ENCODE measurements around the gene ZNF681. TPM values are rescaled to one million over a fixed set of nuclear protein-coding genes. Genes with fewer than 3 reads are reported as not detected.
"Not testable (repeated sequence)": the region's sequence is repeated elsewhere in the genome, so short reads cannot be mapped to it uniquely, and the experiment has no call there.

The ZNF681 gene
- polyA plus RNA-seq, 1 of the 3 experiments (the other 2 are of a cell fraction) = 0.38 TPM

GRCh38 chr19:23760326-23760725 is 1.6 kb upstream of the ZNF681 start:
- H3K27ac ChIP-seq (ENCODE audit: low read depth in 2 of 2, low read length in 1 of 2); H4K20me1 ChIP-seq (ENCODE audit: insufficient read depth); H3K9me2 ChIP-seq; H3K4me2 ChIP-seq; H3K9ac ChIP-seq; H3K36me3 ChIP-seq (replicated peaks in 1 of 2; ENCODE audit: control insufficient read depth in 1 of 2, insufficient read depth in 2 of 2, low read length in 1 of 2); H3K27me3 ChIP-seq (ENCODE audit: insufficient read depth); H3K4me1 ChIP-seq (ENCODE audit: control insufficient read depth in 1 of 2, insufficient read depth in 2 of 2, low read depth in 1 of 2, low read length in 1 of 2); CTCF ChIA-PET; H3K9me3 ChIP-seq; H2AFZ ChIP-seq (ENCODE audit: low read depth); DNase-seq; H3K4me3 ChIP-seq (ENCODE audit: low read depth in 2 of 2, low read length in 1 of 2): not testable (repeated sequence)
- Histone ChIP-seq H3K79me2 (ENCODE audit: insufficient read depth) (peaks cover 39% of the 10 kb centered on the region), H3F3A (replicated peaks; ENCODE audit: insufficient read depth) (peaks cover 14% of the 10 kb centered on the region)
- WGBS (ENCODE audit: low lambda C conversion rate) = 74% methylated on average over 2 of the region's 2 CpGs
- POLR2A ChIA-PET = interaction anchor here (0.6 kb wide), 1 partner anchor 117 kb away, joined by 3 read pairs; no protein-coding TSS in a partner anchor

DNA sequence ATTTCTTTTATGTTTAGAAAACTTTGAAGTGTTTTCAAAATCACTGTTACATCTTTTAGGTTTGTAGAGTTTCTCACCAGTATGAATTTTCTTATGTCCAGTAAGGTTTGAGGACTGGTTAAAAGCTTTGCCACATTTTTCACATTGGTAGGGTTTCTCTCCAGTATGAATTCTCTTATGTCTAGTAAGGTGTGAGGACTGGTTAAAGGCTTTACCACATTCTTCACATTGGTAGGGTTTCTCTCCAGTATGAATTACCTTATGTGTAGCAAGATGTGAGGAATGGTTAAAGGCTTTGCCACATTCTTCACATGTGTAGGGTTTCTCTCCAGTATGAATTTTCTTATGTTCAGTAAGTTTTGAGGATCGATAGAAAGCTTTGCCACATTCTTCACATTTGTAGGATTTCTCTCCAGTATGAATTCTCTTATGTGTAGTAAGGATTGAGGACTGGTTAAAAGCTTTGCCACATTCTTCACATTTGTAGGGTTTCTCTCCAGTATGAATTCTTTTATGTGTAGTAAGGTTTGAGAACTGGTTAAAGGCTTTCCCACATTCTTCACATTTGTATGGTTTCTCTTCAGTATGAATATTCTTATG is 15.0 kb downstream of the ZNF681 start:
- H4K20me1 ChIP-seq (ENCODE audit: insufficient read depth); H3K4me3 ChIP-seq (ENCODE audit: low read depth in 2 of 2, low read length in 1 of 2); H3K79me2 ChIP-seq (ENCODE audit: insufficient read depth); CTCF ChIA-PET; H3K9me2 ChIP-seq; H3K27me3 ChIP-seq (ENCODE audit: insufficient read depth); H3K27ac ChIP-seq (ENCODE audit: low read depth in 2 of 2, low read length in 1 of 2); H3K4me1 ChIP-seq (ENCODE audit: control insufficient read depth in 1 of 2, insufficient read depth in 2 of 2, low read depth in 1 of 2, low read length in 1 of 2); POLR2A ChIA-PET; H2AFZ ChIP-seq (ENCODE audit: low read depth); DNase-seq; H3F3A ChIP-seq (replicated peaks; ENCODE audit: insufficient read depth); H3K4me2 ChIP-seq; H3K9ac ChIP-seq: not testable (repeated sequence)
- Histone ChIP-seq H3K36me3 (replicated peaks in 1 of 2; ENCODE audit: control insufficient read depth in 1 of 2, insufficient read depth in 2 of 2, low read length in 1 of 2) (peaks cover 8 to 42% of the 10 kb centered on the region in 2 experiments), H3K9me3 (peaks cover 33% of the 10 kb centered on the region)
- 77% methylated on average over 1 of the region's 1 CpG for WGBS (ENCODE audit: low lambda C conversion rate)

DNA sequence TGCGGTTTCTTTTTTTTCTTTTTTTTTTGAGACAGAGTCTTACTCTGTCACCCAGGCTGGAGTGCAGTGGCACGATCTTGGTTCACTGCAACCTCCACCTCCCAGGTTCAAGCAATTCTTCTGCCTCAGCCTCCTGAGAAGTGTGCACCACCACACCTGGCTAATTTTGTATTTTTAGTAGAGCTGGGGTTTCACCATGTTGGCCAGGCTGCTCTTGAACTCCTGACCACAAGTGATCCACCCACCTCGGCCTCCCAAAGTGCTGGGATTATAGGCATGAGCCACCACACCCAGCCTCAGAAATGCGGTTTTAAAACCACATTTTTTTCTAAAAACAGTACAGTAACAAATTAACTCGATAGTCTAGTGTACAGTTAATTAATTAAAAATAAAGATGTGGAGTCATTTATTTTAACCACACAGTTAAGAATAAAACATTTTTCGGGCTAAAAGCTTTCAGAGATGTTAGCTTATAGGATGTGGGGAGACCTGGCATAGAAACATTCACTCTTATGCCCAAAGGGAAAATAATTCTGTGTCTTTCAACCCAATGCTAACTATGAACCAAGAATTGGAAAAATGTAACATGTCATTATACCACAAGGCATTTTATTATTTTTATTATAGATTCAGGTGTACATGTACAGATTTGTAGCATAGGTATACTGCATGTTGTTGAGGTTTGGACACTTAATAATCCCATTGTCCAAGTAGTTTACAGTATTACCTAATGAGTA is 27.8 kb downstream of the ZNF681 start:
- not testable (repeated sequence) for H3K27ac ChIP-seq (ENCODE audit: low read depth in 2 of 2, low read length in 1 of 2); DNase-seq

DNA sequence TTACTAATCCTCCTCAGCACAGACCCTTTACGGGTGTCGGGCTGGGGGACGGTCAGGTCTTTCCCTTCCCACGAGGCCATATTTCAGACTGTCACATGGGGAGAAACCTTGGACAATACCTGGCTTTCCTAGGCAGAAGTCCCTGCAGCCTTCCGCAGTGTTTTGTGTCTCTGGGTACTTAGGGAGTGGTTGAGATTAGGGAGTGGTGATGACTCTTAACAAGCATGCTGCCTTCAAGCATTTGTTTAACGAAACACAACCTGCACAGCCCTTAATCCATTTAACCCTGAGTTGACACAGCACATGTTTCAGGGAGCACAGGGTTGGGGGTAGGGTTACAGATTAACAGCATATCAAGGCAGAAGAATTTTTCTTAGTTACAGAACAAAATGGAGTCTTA is 34.5 kb downstream of the ZNF681 start:
- POLR2A ChIA-PET; H3K4me1 ChIP-seq (ENCODE audit: control insufficient read depth in 1 of 2, insufficient read depth in 2 of 2, low read depth in 1 of 2, low read length in 1 of 2); H3K9me3 ChIP-seq; H3K79me2 ChIP-seq (ENCODE audit: insufficient read depth); CTCF ChIA-PET; H3F3A ChIP-seq (replicated peaks; ENCODE audit: insufficient read depth); H3K27me3 ChIP-seq (ENCODE audit: insufficient read depth); H3K9ac ChIP-seq; DNase-seq; H3K36me3 ChIP-seq (replicated peaks in 1 of 2; ENCODE audit: control insufficient read depth in 1 of 2, insufficient read depth in 2 of 2, low read length in 1 of 2); H2AFZ ChIP-seq (ENCODE audit: low read depth); H3K27ac ChIP-seq (ENCODE audit: low read depth in 2 of 2, low read length in 1 of 2); H3K9me2 ChIP-seq; H3K4me3 ChIP-seq (ENCODE audit: low read depth in 2 of 2, low read length in 1 of 2); H3K4me2 ChIP-seq; H4K20me1 ChIP-seq (ENCODE audit: insufficient read depth): not testable (repeated sequence)
- 43% methylated on average over 2 of the region's 6 CpGs for WGBS (ENCODE audit: low lambda C conversion rate)

More for the DNA sequence above, 27.8 kb downstream of the ZNF681 start:
- 51% methylated on average over 6 of the region's 6 CpGs for WGBS (ENCODE audit: low lambda C conversion rate)
- H4K20me1 ChIP-seq (ENCODE audit: insufficient read depth); H3K9me2 ChIP-seq; H3K27me3 ChIP-seq (ENCODE audit: insufficient read depth); H3K4me2 ChIP-seq; H3K79me2 ChIP-seq (ENCODE audit: insufficient read depth); H3K9ac ChIP-seq; H3F3A ChIP-seq (replicated peaks; ENCODE audit: insufficient read depth); H3K36me3 ChIP-seq (replicated peaks in 1 of 2; ENCODE audit: control insufficient read depth in 1 of 2, insufficient read depth in 2 of 2, low read length in 1 of 2); H3K9me3 ChIP-seq; POLR2A ChIA-PET; H2AFZ ChIP-seq (ENCODE audit: low read depth); H3K4me3 ChIP-seq (ENCODE audit: low read depth in 2 of 2, low read length in 1 of 2); CTCF ChIA-PET; H3K4me1 ChIP-seq (ENCODE audit: control insufficient read depth in 1 of 2, insufficient read depth in 2 of 2, low read depth in 1 of 2, low read length in 1 of 2): not testable (repeated sequence)

All from SK-N-SH (cell line).